ENCODE results near the gene PADI2. TPM values are rescaled to one million over a fixed set of nuclear protein-coding genes. Genes with fewer than 3 reads are reported as not detected.

PADI2 gene
- total RNA-seq, 1 experiment from 2014 or later, result 1.3 TPM

GRCh38 chr1:17113963-17114362, 5.3 kb downstream of the PADI2 start:
- peak; percentile 58 for DNase-seq (ENCODE audit: low read depth)

- DNase-seq (ENCODE audit: low read depth), result no peak
These were observed 6.6 kb downstream of the PADI2 start for GRCh38 chr1:17112496-17113236.

- no peak for DNase-seq (ENCODE audit: low read depth)
These were observed 7.2 kb downstream of the PADI2 start for GRCh38 chr1:17112076-17112475.

GRCh38 chr1:17110555-17110926, 8.7 kb downstream of the PADI2 start:
- no peak for DNase-seq (ENCODE audit: low read depth)

GRCh38 chr1:17109892-17110554, 9.2 kb downstream of the PADI2 start:
- no peak for DNase-seq (ENCODE audit: low read depth)

- no peak for DNase-seq (ENCODE audit: low read depth)
These were observed 10.5 kb downstream of the PADI2 start for GRCh38 chr1:17108786-17109185.

GRCh38 chr1:17108360-17108759, 10.9 kb downstream of the PADI2 start:
- no peak for DNase-seq (ENCODE audit: low read depth)

GRCh38 chr1:17104782-17105181, 14.5 kb downstream of the PADI2 start:
- DNase-seq (ENCODE audit: low read depth), result no peak

GRCh38 chr1:17102232-17102631, 17.0 kb downstream of the PADI2 start:
- DNase-seq (ENCODE audit: low read depth), result no peak

GRCh38 chr1:17101261-17101660, 18.0 kb downstream of the PADI2 start:
- no peak for DNase-seq (ENCODE audit: low read depth)

GRCh38 chr1:17099616-17100340, 19.5 kb downstream of the PADI2 start:
- DNase-seq (ENCODE audit: low read depth), result no peak

GRCh38 chr1:17098446-17099317, 20.6 kb downstream of the PADI2 start:
- peak; percentile 29 for DNase-seq (ENCODE audit: low read depth)

GRCh38 chr1:17097787-17098186, 21.5 kb downstream of the PADI2 start:
- DNase-seq (ENCODE audit: low read depth), result no peak

- DNase-seq (ENCODE audit: low read depth), result no peak
These were observed 22.1 kb downstream of the PADI2 start for GRCh38 chr1:17097147-17097546.

GRCh38 chr1:17096584-17096983, 22.7 kb downstream of the PADI2 start:
- DNase-seq (ENCODE audit: low read depth), result no peak

GRCh38 chr1:17095141-17095540, 24.1 kb downstream of the PADI2 start:
- no peak for DNase-seq (ENCODE audit: low read depth)

- peak; percentile 24 for DNase-seq (ENCODE audit: low read depth)
These were observed 24.6 kb downstream of the PADI2 start for GRCh38 chr1:17094664-17095063.

GRCh38 chr1:17093822-17094393, 25.3 kb downstream of the PADI2 start:
- DNase-seq (ENCODE audit: low read depth), result no peak

- DNase-seq (ENCODE audit: low read depth), result no peak
These were observed 28.0 kb downstream of the PADI2 start for GRCh38 chr1:17091252-17091651.

- no peak for DNase-seq (ENCODE audit: low read depth)
These were observed 29.7 kb downstream of the PADI2 start for GRCh38 chr1:17089506-17089905.

GRCh38 chr1:17086751-17087150, 32.5 kb downstream of the PADI2 start:
- DNase-seq (ENCODE audit: low read depth), result no peak

GRCh38 chr1:17084787-17085186, 34.5 kb downstream of the PADI2 start:
- no peak for DNase-seq (ENCODE audit: low read depth)

Measured in M059J (cell line).